Heart left ventricle (tissue), 13 donors: Measurements from ENCODE around the gene CD300LB.

Source experiments
- POLR2A ChIP-seq, 2 donors: fragments of 450-650 bp; IDR thresholded peaks; one replicate each; pipeline ENCODE4 v1.6.1; 2017; ENCODE audit warnings: antibody characterized with exemption in 2 of 2, mild to moderate bottlenecking in 2 of 2, moderate library complexity in 2 of 2
- TF ChIP-seq, protein P1 (sequence below), 12 donors: fragments of 200-600 bp; sonication (generic) in 4 of 12; IDR thresholded peaks; one replicate each; pipeline versions ENCODE4 v1.5.0 to v1.8.0; 2018 to 2022; ENCODE audit warnings: antibody characterized with exemption in 12 of 12, mild to moderate bottlenecking in 5 of 12
- donor health status: ischemic (EF 13 %, LVEDD 7.1; RV severe dilation, severe dysfunction).
- donor health status: DM: no; HTN: yes; CAD: no.
- donor health status: DM: no; HTN: no; CAD: no.
- donor health status: ischemic (EF 25% LVEDD 6.9; RV normal size, moderate dysfunction).
- donor health status: ischemic (EF 25% LVEDD 5.7; RV mildly dilated, moderate dysfunction).
- donor health status: ischemic (EF 35%, LVEDD 5.7; RV mildly dilated, moderate dysfunction).
- donor health status: nonischemic (EF 11% LVEDD 7.7; RV severe dilation, severe dysfunction).
- donor health status: DM: yes; HTN: yes; CAD: no.
- donor health status: PGD.
- donor health status: ischemic (EF 29% LVEDD 5.4; RV normal size, mild dysfunction).
- donor health status: nonischemic (EF 23%, LVEDD 6.1; RV moderate dilation, normal function).

GRCh38 chr17:74536890-74537289 is 5.6 kb upstream of the CD300LB start:
- no peak for TF ChIP-seq POLR2A (IDR thresholded peaks at IDR 0.05)
- TF ChIP-seq, protein P1, sequence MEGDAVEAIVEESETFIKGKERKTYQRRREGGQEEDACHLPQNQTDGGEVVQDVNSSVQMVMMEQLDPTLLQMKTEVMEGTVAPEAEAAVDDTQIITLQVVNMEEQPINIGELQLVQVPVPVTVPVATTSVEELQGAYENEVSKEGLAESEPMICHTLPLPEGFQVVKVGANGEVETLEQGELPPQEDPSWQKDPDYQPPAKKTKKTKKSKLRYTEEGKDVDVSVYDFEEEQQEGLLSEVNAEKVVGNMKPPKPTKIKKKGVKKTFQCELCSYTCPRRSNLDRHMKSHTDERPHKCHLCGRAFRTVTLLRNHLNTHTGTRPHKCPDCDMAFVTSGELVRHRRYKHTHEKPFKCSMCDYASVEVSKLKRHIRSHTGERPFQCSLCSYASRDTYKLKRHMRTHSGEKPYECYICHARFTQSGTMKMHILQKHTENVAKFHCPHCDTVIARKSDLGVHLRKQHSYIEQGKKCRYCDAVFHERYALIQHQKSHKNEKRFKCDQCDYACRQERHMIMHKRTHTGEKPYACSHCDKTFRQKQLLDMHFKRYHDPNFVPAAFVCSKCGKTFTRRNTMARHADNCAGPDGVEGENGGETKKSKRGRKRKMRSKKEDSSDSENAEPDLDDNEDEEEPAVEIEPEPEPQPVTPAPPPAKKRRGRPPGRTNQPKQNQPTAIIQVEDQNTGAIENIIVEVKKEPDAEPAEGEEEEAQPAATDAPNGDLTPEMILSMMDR (IDR thresholded peaks at IDR 0.05), result no peak
